GM23248 (cell line): Measurements from ENCODE around the gene SLC25A1. TPM values are rescaled to one million over a fixed set of nuclear protein-coding genes. Genes with fewer than 3 reads are reported as not detected.

Experiments
- DNase-seq: peaks from one replicate; pipeline ENCODE4 v3.0.0-alpha.2; 2015
- H2AFZ ChIP-seq: fragments of 200-600 bp; sonication (generic); 2 replicates; pipeline ENCODE4 v1.6.1; 2016; ENCODE audit warnings: antibody characterized with exemption
- H3F3A ChIP-seq: fragments of 200-600 bp; sonication (generic); 2 replicates; pipeline ENCODE4 v1.6.1; 2016; ENCODE audit warnings: mild to moderate bottlenecking, antibody characterized with exemption, mixed run types; ENCODE audit not compliant: insufficient read depth
- H3K27ac ChIP-seq: fragments of 200-600 bp; sonication (generic); 2 replicates; pipeline ENCODE4 v1.5.1; 2016; ENCODE audit warnings: mild to moderate bottlenecking
- H3K27me3 ChIP-seq: fragments of 200-600 bp; sonication (generic); replicated peaks from 2 replicates; pipeline ENCODE4 v1.6.1; 2016; ENCODE audit warnings: mild to moderate bottlenecking; ENCODE audit not compliant: insufficient read depth
- H3K36me3 ChIP-seq: fragments of 200-600 bp; sonication (generic); 2 replicates; pipeline ENCODE4 v1.6.1; 2016; ENCODE audit warnings: low read depth, mild to moderate bottlenecking
- H3K4me1 ChIP-seq: fragments of 200-600 bp; sonication (generic); 2 replicates; pipeline ENCODE4 v1.6.1; 2016; ENCODE audit warnings: mild to moderate bottlenecking; ENCODE audit not compliant: insufficient read depth
- H3K4me2 ChIP-seq: fragments of 200-600 bp; sonication (generic); one replicate; pipeline ENCODE4 v1.6.1; 2016; ENCODE audit warnings: mild to moderate bottlenecking; ENCODE audit not compliant: unreplicated experiment
- H3K4me3 ChIP-seq: fragments of 200-600 bp; sonication (generic); 2 replicates; pipeline ENCODE4 v1.5.1; 2016; ENCODE audit warnings: mild to moderate bottlenecking
- H3K79me2 ChIP-seq: fragments of 200-600 bp; sonication (generic); 2 replicates; pipeline ENCODE4 v1.6.1; 2016; ENCODE audit warnings: mild to moderate bottlenecking; ENCODE audit not compliant: insufficient read depth
- H3K9ac ChIP-seq: fragments of 200-600 bp; sonication (generic); 2 replicates; pipeline ENCODE4 v1.6.1; 2016; ENCODE audit warnings: mild to moderate bottlenecking
- H3K9me2 ChIP-seq: fragments of 200-600 bp; sonication (generic); 2 replicates; pipeline ENCODE4 v1.6.1; 2016; ENCODE audit warnings: mixed run types, mild to moderate bottlenecking, moderate library complexity; ENCODE audit not compliant: insufficient read depth
- H3K9me3 ChIP-seq: fragments of 200-600 bp; sonication (generic); one replicate; pipeline ENCODE4 v1.6.1; 2017; ENCODE audit warnings: low read depth
- H4K20me1 ChIP-seq: fragments of 200-600 bp; sonication (generic); 2 replicates; pipeline ENCODE4 v1.6.0; 2016; ENCODE audit not compliant: insufficient read depth
- EZH2 ChIP-seq: fragments of 200-600 bp; sonication (generic); IDR thresholded peaks from 2 replicates; pipeline ENCODE4 v1.6.1; 2018; ENCODE audit warnings: antibody characterized with exemption, mild to moderate bottlenecking; ENCODE audit not compliant: insufficient read depth, poor library complexity, severe bottlenecking
- EZH2phosphoT487 ChIP-seq: fragments of 200-600 bp; sonication (generic); IDR thresholded peaks from 2 replicates; pipeline ENCODE4 v1.6.1; 2018; ENCODE audit warnings: antibody characterized with exemption, moderate library complexity, mild to moderate bottlenecking, low read depth; ENCODE audit not compliant: insufficient read depth
- WGBS, 2 experiments: methylation state at CpG; one replicate each; pipeline ENCODE4 v1.1.6; 2015 to 2017; ENCODE audit warnings: low lambda C conversion rate in 2 of 2, low coverage in 1 of 2; ENCODE audit errors: missing lambda C conversion rate in 2 of 2; 5-methylcytosine and 5-hydroxymethylcytosine counted together
- in situ Hi-C: fragments of 300-500 bp; cut with MboI; formaldehyde crosslinking; loops from 2 replicates; pipeline ENCODE4 v1.15.0; 2020
- polyA plus RNA-seq: library from polyadenylated mRNA; unstranded; fragments of >200 nt; fragmentation: Nextera tagmentation; extraction: Ambion mirVana; gene quantifications from 2 replicates; pipeline ENCODE4 v1.2.1, GENCODE V29; 2016
- total RNA-seq: library from RNA; depleted of rRNA; stranded (reverse); fragments of >200 nt; shearing (Covaris generic); gene quantifications from 2 replicates; pipeline ENCODE4 v1.2.3, GENCODE V29; 2014

Gene SLC25A1
- total and polyA plus RNA-seq, 2 experiments from 2014 or later = 99.5 to 113 TPM

- no peaks in the 10 kb centered on the region for H3K4me1 ChIP-seq
- in situ Hi-C loops = no loop called here
- TF ChIP-seq EZH2phosphoT487 = no peak
- TF ChIP-seq EZH2 = no peak
These were observed 20.9 kb upstream of the SLC25A1 start for GRCh38 chr22:19199479-19199878.

DNA sequence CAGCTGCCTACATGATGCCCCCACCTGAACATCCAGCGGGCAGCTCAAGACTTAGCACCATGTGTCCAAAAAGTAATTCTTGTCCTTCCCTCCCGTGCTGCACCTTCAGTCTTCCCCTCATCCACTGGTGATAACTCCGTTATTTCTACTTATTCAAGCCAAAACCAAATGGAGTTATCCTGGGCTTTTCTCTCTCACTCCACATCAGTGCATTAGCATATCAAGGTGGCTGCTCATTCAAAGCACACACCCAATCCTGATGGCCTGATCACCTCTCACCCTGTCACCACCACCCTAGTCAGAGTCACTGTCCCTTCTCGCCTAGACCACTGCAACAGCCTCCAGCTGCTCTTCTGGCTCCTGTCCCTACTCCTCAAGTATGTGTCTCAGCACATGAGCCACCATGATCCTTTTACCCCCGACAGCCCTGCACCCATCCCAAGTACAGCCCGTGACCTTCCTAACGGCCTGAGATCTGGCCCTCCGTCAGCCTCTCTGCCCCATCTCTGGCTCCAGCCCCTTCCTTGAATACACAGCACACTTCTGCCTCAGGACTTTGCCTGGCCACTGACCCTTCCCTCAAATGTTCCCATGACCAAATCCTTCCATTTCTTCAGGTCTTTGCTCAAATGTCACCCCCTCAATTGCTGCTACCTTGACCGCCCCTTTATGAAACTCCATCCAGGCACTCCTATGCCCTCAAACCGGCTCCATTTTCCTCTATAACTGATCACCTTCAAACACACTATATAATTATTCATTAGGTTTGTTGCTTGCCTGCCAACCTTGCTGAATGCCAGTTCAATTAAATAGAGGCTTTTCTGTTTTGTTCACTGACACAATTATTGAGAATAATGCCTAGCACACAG lies 19.7 kb upstream of the SLC25A1 start:
- no peaks in the 10 kb centered on the region for H3K79me2 ChIP-seq
- no peaks in the 10 kb centered on the region for H3K27me3 ChIP-seq
- WGBS, 2 experiments = 96% methylated on average over 10 of the region's 10 CpGs
- H3K4me1 ChIP-seq = no peaks in the 10 kb centered on the region
- no peak overlapping the region for H3K4me2 ChIP-seq
- no peaks in the 10 kb centered on the region for H4K20me1 ChIP-seq
- H3K27ac ChIP-seq = no peak overlapping the region
- no peaks in the 10 kb centered on the region for H3F3A ChIP-seq
- no peak overlapping the region for H2AFZ ChIP-seq
- no peak for DNase-seq
- in situ Hi-C loops = no loop called here
- H3K36me3 ChIP-seq = no peaks in the 10 kb centered on the region
- H3K9me2 ChIP-seq = no peaks in the 10 kb centered on the region
- H3K9me3 ChIP-seq = no peaks in the 10 kb centered on the region
- TF ChIP-seq EZH2 = no peak
- TF ChIP-seq EZH2phosphoT487 = no peak
- no peak overlapping the region for H3K4me3 ChIP-seq
- no peak overlapping the region for H3K9ac ChIP-seq

More at GRCh38 chr22:19199479-19199878, 20.9 kb upstream of the SLC25A1 start:
- H3K27ac ChIP-seq = no peak overlapping the region
- WGBS, 2 experiments = 76 to 88% methylated on average over 8 of the region's 8 CpGs
- no peaks in the 10 kb centered on the region for H3K9me3 ChIP-seq
- no peaks in the 10 kb centered on the region for H3K36me3 ChIP-seq
- H3K4me3 ChIP-seq = no peak overlapping the region
- no peaks in the 10 kb centered on the region for H4K20me1 ChIP-seq
- H3K9me2 ChIP-seq = no peaks in the 10 kb centered on the region
- DNase-seq = no peak
- no peaks in the 10 kb centered on the region for H3K27me3 ChIP-seq
- H3K4me2 ChIP-seq = no peak overlapping the region
- H3K79me2 ChIP-seq = no peaks in the 10 kb centered on the region
- H2AFZ ChIP-seq = no peak overlapping the region
- H3K9ac ChIP-seq = no peak overlapping the region
- no peaks in the 10 kb centered on the region for H3F3A ChIP-seq

DNA sequence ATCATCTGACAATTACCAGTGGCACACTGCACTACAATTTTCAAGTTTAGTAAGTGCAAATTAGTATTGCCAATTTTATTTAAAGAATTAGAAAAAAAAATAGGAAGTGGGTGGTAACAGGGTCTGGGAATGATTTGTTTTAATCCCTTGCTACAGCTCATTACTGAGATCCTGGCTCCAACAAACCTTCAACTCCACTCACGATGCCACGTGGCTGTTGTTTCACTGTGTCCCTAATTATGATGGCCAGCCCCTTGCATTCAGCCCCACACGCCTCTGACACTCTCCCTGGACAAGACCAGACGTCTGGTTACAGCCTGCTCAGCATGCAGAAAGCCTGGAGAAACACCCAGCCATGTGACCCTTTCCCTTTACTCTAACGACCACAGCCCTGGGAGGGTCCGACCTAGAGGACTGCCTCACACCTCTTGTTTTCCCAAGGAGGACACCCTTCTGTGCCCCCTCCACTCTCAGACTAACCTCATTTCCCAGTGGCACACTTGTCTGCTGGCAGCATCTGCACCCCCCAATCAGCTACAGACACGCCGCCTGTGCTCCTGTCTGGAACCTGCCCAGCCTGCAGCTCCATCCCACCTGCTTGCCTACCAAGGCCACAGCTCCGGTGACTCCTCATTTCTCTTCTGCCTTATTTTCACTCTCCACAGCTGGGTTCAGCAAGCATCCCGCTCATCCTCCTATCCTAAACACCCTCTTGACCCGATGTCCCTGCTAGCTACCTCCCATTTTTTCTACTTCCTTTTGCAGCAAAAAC lies 18.5 kb upstream of the SLC25A1 start:
- H3K4me1 ChIP-seq = no peaks in the 10 kb centered on the region
- H3K9me3 ChIP-seq = no peaks in the 10 kb centered on the region
- H3K79me2 ChIP-seq = no peaks in the 10 kb centered on the region
- no peak overlapping the region for H3K27ac ChIP-seq
- H3F3A ChIP-seq = no peaks in the 10 kb centered on the region
- no peak for DNase-seq
- no peak overlapping the region for H3K9ac ChIP-seq
- WGBS, 2 experiments = 61 to 63% methylated on average over 11 of the region's 11 CpGs
- no peaks in the 10 kb centered on the region for H4K20me1 ChIP-seq
- in situ Hi-C loops = no loop called here
- H3K36me3 ChIP-seq = no peaks in the 10 kb centered on the region
- no peak for TF ChIP-seq EZH2
- TF ChIP-seq EZH2phosphoT487 = no peak
- H2AFZ ChIP-seq = no peak overlapping the region
- no peak overlapping the region for H3K4me2 ChIP-seq
- H3K27me3 ChIP-seq = no peaks in the 10 kb centered on the region
- no peaks in the 10 kb centered on the region for H3K9me2 ChIP-seq
- H3K4me3 ChIP-seq = no peak overlapping the region

- 71 to 73% methylated on average over 19 to 23 of the region's 23 CpGs for WGBS, 2 experiments
- H3K9me2 ChIP-seq = no peaks in the 10 kb centered on the region
- H4K20me1 ChIP-seq = no peaks in the 10 kb centered on the region
- TF ChIP-seq EZH2 (no peak), EZH2phosphoT487 (no peak)
- no peak overlapping the region for H3K4me3 ChIP-seq
- H3K4me2 ChIP-seq = no peak overlapping the region
- H3F3A ChIP-seq = no peaks in the 10 kb centered on the region
- H3K27me3 ChIP-seq = no peaks in the 10 kb centered on the region
- no peaks in the 10 kb centered on the region for H3K9me3 ChIP-seq
- H3K27ac ChIP-seq = no peak overlapping the region
- no peak overlapping the region for H2AFZ ChIP-seq
- DNase-seq = no peak
- H3K4me1 ChIP-seq = no peaks in the 10 kb centered on the region
- in situ Hi-C loops = no loop called here
- no peaks in the 10 kb centered on the region for H3K79me2 ChIP-seq
- no peaks in the 10 kb centered on the region for H3K36me3 ChIP-seq
- no peak overlapping the region for H3K9ac ChIP-seq
These were observed 17.5 kb upstream of the SLC25A1 start for GRCh38 chr22:19195796-19196731.
